Measurements from ENCODE around the gene RPS19.

Gene RPS19

DNA sequence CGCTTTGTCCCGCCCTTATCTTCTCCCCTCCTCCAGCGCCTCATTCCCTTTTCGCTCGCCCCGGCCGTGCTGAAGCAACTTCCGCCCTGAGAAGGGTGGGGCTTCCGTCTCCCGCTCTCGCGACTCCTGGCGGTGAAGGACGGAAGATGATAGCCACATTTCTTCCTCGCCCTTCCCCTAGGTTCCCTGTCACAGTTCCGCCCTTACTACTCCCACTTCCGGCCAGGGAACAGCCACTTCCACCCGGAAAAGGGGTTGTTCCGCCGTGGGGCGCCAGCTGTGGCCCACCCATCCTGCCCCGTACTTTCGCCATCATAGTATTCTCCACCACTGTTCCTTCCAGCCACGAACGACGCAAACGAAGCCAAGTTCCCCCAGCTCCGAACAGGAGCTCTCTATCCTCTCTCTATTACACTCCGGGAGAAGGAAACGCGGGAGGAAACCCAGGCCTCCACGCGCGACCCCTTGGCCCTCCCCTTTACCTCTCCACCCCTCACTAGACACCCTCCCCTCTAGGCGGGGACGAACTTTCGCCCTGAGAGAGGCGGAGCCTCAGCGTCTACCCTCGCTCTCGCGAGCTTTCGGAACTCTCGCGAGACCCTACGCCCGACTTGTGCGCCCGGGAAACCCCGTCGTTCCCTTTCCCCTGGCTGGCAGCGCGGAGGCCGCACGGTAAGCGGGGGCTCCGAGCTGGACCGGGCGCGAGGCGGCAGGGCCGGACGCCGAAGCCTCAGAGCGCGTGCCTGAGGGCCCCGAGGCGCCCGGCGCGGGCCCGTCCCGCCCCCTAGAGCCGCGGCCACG, at the start of gene RPS19:
TSS of gene RPS19 (plus strand) at position 638 of the 801 bp plus-strand sequence. CDS start 520 bp downstream, outside the sequence.
- DNase-seq = peak; percentile 100

DNA sequence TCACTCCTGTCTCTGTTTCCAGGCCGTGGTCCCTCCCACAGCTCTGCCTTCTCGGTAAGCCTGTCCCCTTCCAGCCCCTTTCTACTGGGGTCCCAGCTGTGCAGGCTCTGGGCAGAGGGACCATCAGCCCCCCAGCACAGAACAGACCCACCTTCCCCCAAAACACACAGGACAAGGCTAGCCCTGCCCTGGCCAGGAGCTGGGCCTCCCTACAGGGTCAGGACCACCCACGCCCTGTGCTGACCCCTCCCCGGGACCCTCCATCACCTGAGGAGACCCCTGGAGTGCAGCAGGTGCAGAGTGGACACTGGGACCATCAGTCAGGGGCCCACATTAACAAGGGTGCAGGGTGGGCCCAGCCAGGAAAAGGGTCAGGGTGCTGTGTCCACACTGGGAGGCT, 49.8 kb upstream of the RPS19 start:
- DNase-seq = no peak

DNA sequence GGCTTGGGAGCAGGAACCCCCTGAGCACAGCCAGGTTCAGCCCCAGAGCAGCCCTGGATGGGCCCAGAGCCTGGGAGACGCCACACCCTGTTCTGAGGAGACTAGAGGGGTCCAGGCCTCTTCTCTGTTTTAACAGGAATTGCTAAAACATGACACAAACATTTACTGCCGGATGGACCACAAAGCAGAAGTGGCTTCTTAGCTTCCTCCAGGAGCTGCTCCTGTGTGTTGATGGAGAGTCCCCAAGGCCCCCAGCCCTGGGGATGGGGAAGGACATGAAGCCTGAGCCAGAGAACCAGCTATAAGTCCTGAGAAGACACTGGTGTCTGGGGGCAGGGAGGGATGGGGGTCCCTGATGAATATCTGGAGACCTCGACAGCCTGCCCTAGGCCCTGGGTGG, 49.0 kb upstream of the RPS19 start:
- peak; percentile 99 for DNase-seq

DNA sequence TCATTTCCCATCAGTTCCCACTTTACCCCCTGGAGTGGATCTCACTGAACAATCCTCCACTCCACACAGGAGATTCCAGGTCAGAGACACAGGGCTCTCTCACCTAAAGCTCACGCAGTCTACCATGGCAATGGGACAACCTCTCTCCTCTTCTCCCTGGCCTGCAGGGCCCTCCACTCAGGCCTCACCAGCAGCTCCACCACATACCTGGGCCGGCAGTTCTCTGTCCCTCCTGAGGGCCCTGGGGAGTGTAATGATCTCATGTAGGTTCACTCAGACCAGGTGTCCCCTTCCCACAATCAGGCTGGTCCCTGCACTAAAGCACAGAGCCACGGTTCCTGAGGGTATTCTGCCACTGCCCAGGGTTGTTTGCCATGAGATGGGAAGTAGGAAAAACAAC, 48.1 kb upstream of the RPS19 start:
- no peak for DNase-seq

DNA sequence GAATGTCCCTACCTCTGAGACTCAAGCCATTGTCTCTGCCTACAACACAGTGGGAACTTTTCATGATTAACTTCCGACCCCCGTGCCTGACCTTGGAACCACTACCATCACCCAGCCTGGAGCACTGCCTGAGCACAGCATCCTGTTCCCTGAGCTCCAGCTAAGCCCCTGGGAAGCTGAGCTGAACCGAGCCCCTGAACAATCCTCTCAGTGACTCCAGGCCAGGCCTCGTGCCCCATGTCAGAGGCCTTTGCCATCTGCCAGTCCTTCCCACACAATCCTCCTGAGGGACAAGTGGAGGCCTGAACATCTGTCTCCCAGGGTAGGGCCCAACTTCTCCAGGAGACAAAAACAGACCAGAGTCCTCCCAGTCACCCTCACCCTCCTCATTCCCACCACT, 46.1 kb upstream of the RPS19 start:
- DNase-seq = no peak

DNA sequence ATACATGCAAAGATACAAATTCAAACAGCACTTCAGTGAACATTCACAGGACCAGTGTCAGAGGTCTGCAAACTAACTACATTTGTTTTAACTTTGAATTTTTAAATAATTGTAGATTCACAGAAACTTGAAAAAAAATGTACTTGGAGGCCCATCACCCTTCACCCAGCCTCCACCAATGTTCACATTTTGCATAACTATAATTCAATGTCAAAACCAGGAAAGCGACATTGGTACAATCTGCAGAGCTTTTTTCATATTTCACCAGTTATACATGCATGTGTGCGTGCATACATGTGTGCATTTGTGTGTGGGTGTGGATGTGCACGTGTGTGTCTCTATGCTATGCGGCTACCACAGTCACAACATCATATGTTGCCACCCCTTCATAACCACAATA, 44.8 kb upstream of the RPS19 start:
- no peak for DNase-seq

DNA sequence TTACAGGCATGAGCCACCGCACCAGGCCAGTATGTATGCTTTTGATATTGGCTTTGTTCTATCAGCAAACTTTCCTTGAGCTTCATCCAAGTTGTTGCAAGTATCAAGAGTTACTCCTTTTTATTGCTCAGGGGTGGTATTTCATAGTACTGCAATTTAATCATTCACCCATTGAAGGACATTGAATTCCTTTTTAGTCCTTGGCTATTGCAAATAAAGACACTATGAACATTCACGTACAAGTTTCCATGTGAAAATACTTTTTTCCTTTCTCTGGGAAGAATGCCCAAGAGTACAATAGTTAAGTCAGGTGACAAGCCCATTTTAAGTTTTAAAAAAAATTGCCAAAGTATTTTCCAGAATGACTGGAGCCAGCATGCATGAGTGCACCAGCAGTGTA, 43.3 kb upstream of the RPS19 start:
- DNase-seq = no peak

DNA sequence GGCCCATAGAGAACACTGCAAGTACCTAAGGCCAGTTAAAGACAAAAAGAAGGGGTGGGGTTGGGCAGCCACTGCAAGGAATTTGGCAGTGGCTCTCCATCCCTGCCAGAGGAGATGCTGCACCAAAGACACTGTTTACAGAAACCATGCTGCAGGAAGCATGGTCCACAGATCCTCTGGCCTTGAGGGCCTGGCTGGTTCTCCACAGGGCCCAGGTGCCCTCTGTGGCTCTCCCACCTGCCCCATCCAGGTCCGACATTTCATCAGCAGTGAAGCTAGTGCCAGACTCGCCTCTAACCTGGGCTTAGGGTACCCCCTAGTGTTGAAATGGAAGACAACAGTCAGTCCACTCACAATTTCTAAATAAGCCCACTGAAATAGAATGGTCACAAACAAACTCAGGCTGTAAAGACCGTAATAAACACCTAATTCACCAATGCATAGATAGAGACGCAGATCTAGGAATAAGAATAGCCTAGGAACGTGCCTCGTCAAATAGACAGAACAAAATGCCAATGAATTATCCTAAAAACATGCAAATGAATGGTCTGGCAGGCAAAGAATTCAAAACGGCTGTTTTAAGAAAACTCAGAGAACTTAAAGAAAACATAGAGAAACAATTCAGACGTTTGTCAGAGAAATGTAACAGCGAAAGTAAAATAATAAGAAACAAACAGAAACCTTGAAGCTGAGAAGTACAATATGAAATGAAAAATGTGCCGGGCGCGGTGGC, 38.9 kb upstream of the RPS19 start:
- peak; percentile 65 for DNase-seq

DNA sequence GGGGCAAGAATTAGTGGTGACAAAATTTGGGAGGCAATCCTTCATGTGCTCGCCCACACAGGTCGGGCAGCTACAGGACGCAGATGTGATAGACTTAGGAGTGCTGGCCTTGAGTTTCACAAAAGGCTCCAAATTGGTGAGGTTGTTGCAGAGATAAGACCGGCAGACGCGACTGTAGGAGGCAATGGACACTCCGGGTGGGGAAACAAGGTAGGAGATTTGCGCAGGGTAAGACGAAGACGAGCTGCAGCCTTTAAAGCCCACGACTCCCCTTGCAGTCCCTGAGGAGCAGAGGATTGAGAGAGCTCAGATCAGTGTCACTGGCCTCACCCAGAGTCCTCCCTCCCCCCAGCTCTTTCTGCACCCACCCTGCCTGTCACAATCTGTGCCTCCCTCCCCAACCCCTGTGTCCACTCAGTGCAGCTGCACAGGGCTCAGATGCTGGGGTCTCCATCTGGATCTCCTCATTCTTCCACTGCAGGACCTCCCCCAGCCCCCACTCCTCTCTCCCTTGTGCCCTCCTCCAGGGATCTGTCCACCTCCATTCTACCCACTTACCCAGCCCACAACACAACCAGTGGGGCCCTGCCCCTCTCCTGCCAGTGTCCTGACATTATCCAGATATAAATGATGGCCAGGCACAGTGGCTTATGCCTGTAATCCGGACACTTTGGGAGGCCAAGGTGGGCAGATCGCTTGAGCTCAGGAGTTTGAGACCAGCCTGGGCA, 21.9 kb upstream of the RPS19 start:
- DNase-seq = no peak

DNA sequence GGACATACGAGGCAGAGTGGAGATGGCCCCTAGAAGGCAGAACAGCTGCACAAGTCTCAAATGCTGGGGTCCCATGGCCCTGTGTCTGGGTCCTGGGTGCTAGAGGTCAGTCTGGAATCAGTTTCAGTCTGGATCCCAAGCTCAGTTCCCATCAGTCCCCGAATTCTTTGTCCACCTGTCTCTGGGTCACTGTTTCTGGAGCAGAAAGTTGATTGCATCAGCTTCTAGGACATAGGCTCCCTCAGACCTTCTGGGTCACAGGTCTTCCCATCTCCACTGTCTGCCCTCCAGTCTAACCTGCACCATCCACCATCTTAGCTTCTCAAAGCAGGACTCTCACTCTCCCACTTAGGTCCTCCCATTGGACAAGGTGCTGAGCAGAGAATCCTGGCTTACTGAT, 20.8 kb upstream of the RPS19 start:
- no peak for DNase-seq

DNA sequence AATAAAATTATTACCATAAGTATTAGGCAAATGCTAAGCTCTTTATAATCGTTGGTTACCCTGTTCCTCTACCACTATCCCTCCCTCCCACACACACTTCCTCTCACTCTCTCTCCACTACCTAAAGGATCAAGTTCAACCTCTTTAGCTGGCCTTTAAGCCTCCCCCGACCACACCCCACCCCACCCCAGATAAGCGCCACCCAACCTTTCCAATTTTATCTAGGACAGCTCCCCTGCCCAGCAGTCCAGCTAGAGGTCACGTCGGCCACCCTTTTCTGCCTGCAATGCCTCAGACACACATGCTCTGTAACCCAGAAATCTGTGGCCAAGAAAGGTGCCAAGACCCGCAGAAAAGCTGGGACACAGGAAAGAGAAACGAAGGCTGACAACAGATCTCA, 16.7 kb upstream of the RPS19 start:
- DNase-seq = peak; percentile 28

DNA sequence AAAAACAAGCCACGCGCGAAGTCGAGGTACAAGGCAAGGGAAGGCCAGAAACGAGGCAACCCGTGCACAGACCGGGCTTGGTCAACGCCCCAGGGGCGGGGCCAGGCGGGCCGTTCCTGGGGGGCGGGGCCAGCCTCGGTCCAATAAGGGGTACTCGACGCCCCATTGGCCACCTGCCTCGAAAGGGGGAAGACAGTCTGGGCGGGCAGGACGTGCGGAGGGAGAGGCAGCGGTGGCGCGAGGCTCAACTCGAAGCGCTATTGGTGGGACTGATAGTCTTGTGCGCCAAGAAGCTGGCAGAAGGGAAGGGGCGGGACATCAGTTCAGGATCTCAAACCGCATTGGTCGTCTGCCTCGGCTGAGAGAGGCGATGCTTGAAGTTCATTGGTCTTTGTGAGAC, 15.5 kb upstream of the RPS19 start, which contains the start of gene LYPD4:
TSS of gene LYPD4 (minus strand) at position 83 of the 400 bp plus-strand sequence. CDS start 5,398 bp downstream, outside the sequence.
- no peak for DNase-seq

DNA sequence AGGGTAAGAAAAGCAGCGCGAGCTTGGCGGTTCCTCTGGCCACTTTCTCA, 15.2 kb upstream of the RPS19 start, which contains the start of gene DMRTC2:
TSS of gene DMRTC2 (plus strand) at position 42 of the 50 bp plus-strand sequence. CDS start 2,387 bp downstream, outside the sequence.
- no peak for DNase-seq

DNA sequence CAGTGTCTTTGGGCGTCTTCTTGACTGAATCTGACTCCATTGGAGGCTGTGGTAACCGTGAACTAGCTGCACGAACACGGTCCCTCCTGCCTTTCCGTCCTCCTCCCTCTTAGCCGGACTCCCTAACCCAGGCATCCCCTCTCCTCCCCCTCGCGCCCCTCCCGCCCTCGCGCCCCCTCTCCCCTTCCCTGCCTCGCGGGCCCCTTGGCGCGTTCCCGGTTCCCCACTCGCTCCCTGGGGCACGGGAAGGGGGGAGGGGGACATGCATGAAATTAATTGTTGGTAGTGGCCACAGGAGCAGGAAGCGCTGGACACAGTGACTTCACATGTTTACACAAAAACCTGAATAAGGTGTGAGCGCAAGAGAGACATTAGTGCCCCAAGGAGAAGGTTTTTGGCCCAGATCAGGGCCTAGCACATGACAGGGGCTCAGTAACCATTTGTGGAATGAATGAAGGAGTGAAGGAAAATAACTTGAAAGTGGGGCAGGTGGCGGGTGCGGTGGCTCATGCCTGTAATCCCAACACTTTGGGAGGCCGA, 14.9 kb upstream of the RPS19 start:
- DNase-seq = no peak

DNA sequence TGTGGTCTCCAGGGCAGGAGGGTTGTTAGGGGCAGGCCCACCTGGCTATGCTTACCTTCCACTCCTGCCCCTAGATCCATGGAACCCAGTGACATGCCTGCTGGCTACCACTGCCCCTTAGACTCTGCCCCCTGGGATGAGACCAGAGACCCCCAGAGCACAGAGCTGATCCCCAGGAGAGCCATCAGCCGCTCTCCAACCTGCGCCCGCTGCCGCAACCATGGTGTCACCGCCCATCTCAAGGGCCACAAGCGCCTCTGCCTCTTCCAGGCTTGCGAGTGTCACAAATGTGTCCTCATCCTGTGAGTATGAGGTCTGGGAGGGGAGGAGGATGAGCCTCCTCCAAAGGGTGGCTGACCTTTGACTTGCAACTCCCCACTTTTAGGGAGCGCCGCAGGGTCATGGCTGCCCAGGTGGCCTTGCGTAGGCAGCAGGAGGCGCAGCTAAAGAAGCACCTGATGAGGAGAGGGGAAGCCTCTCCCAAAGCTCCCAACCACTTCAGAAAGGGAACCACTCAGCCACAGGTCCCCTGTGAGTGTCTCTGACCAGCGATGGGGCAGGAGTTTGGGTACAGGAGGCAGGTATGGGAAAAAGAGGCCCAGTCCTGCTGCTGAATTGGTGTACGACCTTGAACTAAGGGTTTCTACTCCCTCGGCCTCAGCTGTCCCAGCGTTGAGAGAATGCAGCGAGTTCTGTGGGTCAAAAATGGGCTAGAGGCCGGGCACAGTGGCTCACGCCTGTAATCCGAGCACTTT, 12.5 kb upstream of the RPS19 start:
- no peak for DNase-seq

DNA sequence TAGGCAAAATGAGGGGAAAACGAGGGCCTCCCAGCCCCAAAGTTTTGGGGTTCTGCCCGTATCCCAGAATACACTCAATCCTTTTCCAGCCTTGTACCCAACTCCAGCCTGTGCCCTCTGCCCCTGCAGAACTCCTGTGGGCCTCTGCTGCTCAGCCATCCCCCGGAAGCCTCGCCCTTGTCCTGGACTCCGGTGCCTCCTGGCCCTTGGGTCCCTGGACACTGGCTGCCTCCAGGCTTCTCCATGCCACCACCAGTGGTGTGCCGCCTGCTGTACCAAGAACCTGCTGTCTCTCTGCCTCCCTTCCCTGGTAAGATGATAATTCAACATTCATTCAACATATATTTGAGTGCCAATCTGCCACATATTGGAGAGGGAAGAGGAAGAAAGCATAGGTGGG, 11.4 kb upstream of the RPS19 start:
- no peak for DNase-seq

DNA sequence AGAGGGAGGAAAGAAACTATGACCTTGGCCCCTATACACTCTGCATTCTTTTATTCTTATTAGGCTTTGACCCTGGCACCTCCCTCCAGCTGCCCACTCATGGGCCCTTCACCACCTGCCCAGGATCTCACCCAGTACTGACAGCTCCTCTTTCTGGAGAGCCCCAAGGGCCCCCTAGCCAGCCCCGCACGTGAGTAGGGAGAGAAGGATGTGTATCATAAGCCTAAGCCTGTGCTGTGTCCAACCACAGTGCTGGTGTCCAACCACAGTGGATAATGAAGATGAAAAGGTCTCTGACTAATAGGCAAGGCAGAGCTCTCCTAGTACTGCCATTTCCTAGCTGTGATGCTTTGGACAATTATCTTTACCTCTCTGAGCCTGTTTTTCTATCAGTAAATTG, 11.0 kb upstream of the RPS19 start:
- DNase-seq = no peak

DNA sequence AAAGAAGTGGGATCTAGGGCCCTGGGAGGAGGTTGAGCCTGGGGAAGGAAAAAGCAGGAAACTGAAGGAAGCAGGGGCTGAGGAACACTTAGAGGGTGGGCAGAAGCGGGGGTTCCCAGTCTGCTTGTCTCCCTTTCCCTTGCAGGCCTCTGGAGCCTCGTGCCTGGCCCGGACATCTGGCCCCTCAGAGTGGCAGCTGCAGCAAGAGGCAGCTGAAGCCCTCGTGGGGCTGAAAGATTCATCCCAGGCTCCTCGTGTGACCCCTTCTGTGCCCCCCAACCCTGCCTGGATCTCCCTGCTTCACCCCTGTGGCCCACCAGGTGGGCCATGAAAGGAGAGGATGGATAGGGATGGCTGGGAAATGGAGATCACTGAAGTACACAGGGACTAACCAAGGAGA, 9.7 kb upstream of the RPS19 start:
- no peak for DNase-seq

DNA sequence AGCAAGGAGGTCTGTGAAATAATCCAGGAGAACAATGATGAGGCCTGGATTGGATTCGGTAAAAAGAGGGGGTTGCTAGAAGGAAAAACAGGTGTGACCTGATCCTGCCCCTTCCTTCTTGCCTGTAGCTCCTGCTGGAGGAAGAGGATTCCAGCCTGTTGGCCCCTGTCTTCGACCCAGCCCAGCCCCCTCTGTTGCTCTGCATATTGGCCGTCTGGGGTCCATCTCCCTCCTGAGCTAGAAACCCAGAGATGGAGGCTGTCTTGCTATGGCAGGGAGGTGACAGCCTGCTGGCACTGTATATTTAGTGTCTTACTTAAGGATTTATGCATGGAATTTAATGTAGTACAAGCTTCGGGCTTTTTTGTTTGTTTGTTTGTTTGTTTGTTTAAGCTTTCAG, 8.6 kb upstream of the RPS19 start:
- no peak for DNase-seq

DNA sequence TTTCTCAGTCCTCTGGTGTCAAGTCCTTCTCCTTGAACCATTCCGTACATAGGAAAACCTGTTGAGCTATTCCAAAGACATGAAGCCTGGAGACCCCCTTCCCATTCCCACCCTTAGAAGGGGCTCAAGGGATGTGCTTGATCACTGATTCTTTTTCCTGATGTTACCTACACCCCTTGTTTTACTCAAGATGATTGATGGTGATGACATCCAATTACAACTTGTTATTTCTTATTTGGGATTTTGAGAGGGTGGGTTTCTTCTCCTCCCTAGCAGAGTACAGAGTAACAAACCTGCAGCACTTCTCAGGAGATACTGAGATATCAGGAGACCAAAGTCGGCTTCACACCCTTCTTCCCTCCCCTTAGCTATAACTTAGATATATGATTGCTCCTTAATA, 6.7 kb upstream of the RPS19 start:
- DNase-seq = no peak

DNA sequence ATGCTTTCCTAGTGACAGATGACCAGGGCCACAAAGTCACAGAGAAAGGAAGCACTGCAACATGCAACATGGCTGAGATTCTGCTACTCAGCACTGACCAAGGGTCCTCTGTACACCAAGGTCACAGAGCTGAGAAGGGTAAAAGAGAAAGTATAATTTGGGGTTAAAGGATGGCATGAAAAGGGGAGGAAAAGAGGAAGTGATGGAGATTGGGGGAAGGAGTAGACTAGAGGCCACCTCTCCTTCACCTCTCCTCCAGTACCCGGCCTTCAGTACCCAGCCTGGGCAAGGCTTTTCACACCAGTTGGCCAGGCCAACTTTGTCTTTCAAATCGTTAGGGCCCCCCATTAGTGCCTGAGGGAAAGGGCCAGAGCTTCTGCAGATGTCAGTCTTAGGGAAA, 6.3 kb upstream of the RPS19 start:
- DNase-seq = peak; percentile 36

DNA sequence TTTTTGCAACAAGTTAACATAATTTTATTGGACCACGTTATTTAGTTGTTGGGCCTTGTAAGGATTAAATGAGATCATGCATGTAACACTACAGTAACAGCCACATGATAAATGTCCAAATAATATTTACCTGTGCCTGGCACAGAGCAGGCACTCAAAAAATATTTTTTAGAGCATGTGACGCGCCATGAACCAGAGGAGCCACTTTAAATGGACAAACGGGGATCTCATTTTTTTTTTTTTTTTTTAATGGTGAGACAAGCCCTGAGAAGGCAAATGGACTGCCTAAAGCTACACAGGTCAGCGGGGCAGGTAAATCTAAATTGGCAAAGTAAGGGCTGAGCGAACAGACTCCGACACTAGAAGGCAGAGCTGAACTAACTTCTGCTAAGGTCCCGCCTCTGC, 840 bp upstream of the RPS19 start:
- DNase-seq = no peak

DNA sequence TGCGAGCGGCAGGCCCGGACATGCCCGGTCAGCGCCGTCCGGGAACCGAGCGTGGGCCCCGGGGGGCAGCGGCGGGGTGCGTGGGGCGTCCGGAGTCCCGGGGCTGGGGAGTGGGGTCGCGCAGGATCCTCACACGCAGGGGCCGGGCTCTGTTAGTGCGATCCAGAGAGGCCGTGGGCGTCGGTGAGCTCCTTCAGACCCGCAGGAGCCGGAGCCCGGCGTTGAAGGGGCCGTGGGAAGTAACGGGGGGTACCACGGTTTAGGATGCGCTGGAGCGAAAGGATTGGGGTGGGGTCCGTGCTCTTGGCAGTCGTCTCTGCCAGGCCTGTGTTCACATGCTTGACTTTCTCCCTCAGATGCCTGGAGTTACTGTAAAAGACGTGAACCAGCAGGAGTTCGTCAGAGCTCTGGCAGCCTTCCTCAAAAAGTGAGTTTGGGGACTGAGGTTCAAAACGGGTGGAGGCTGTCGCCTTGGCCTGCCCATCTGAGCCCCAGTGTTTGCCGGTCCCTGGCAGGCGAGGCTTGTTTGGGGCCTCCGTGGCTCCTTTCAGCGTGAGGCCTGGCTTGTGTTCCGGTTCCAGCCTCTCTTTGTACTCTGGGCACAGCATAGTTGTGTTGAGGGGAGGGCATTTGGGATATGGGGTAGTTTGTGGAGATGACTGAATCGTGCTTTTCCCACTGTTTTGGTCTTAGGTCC, 512 bp downstream of the RPS19 start:
- DNase-seq = no peak

All from MV-4-11 (cell line).